ENCODE data around the gene TANGO6.
"Not testable (repeated sequence)": the region's sequence is repeated elsewhere in the genome, so short reads cannot be mapped to it uniquely, and the experiment has no call there.

The TANGO6 gene

DNA sequence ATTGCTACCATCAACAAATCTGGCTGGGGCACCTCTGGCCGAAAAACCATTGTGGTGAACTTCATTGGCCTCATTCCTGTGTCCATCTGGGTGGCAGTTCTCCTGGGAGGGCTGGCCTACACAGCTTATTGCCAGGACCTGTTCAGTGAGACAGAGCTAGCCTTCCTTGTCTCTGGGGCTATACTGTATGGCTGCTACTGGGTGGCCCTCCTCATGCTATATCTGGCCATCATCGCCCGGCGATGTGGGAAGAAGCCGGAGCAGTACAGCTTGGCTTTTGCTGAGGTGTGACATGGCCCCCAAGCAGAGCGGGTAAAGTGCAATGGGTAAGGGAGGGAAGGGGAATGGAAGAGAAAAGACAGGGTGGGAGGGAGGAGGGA is 271.6 kb downstream of the TANGO6 start:
- DNase-seq (ENCODE audit: low read depth, low spot score): no peak

DNA sequence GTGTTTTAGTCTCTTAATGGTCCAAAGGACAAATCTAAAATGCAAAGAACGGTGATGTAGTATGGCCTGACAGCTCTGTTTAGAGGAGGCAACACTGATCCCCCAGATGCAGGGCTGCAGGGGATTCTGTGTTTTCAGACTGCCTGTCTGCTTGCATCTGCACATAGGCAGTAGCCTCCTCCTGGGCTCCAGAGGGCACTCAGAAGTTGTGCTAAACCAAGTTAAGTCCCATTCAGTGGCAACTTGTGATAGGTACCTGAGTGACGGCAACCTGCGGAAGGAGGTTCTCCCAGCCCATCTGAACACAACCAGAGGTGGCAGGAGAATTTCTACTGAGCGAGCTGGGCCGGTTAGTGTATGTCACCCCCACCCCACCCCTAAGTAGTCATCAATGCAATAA is 272.0 kb downstream of the TANGO6 start:
- DNase-seq (ENCODE audit: low read depth, low spot score): no peak

DNA sequence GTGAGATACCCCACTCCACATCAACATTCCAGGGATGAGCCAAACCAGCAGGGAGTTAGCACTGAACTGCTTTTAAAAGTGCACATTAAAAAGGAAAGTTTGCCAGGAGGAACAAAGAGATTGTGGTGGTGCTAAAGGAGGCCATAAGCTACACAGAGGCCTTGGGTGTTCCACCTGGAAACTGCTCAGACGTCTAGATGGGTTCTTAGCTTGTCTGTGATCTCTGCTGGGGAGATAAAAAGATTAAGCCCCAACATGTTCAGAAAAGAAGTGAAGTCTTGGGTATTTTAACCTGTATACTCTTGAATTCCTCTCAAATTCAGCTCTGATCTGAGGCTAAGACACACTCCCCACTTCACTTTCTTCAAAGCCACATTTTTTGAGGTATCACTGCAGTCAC is 272.5 kb downstream of the TANGO6 start:
- DNase-seq (ENCODE audit: low read depth, low spot score): no peak

DNA sequence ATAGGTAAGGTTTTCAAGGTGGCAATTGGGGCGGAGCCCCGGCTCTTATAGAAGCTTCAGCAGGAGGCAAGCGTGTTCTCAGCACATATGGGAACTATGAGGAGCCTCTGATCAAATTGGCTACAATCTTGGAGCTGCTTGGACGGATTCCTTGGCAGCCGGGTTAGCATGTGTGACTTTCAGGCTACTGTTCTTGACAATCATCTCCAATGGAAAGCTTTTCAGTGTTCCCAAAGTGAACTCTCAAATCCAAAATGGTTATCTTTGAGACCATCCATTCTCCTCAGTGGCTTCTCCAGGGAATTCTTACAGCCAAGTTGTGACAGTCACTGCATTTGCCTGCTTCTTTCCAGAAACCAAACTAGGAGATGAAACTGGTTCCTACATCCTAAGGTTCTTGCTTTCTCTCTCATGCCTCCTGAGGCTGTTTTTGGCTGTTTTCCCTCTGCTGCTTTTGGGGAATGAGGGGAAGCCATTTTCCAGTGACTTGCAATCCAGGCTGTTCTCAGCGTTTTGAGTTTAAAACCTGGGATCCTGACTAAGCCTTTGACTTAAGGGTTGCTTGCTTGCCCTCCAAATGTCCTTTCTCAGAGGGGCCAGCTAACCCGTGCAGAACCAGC is 273.0 kb downstream of the TANGO6 start:
- DNase-seq (ENCODE audit: low read depth, low spot score): no peak

DNA sequence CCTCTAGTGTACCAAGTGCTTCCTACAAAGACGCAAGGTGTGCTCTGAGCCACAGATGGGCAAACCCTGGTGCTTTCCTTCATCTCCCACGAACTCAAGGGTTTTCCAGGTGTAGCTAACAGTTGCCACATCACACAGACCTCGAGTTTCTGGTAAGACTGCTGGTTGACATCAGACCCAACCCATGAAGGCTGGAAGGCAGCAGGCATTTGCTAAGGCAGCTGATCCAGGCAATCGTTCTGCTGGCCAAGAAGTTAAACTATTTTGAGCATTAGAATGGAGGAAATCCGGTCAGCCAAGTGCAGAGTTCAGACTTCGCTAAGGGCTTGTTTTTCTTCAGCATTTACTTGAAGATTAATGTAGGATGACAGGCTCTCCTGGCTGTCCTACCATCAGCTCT is 273.6 kb downstream of the TANGO6 start:
- no peak for DNase-seq (ENCODE audit: low read depth, low spot score)

DNA sequence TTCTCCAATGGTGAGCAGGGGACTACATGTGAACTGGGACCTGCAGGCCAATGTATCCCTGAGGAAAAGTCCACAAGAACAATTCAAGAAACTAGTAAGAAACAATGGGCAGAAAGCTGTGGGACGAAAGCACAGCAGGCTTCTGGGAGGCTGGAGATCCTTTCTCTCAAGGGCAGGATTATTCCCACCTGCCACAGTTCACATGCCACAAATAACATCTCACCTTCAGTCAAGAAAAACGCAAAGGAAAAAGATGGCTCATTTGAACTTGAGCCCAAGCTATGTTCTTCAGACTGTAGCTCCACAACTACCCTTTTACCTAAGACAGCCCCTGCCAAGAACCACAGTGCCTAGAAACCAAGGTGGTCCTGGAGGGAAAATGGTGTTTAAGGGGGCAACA is 275.1 kb downstream of the TANGO6 start:
- no peak for DNase-seq (ENCODE audit: low read depth, low spot score)

DNA sequence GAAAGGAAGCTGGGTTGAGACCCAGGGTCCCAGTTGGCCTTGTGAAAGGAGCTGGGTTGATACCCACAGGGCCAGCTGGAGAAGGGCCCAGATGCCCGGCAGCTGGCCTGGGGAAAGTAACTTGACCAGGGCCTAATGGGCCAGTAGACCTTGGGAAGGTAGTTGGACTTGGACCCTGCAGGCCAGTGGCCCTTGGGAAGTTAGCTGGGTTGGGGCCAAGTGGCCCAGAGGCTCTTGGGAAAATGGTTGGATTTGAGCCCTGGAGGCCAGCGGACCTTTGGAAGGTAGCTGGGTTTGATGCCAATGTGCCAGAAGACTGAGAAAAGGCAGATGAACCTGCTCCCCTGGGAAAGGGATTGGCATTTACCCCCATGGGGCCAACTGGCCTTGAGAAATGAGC is 275.7 kb downstream of the TANGO6 start:
- no peak for DNase-seq (ENCODE audit: low read depth, low spot score)

DNA sequence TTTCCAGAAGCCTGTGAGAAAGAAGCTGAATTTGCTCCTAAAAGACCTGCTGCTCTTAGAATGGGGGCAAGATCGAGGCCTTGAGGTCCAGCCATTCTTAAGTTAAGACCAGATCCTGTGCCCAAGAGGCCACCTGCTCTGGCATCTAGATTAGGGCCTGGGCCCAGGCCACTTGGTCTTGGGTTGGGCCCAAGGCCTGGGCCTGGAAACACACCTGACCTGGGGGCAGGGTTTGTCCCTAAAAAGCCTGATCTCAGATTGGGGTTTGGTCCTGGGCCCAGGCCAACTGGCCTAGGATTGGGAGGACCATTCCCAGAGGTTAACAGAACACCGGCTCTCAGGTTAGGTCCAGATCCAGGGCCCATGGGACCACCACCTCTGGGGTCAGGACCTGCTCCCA is 276.2 kb downstream of the TANGO6 start:
- DNase-seq (ENCODE audit: low read depth, low spot score): no peak

DNA sequence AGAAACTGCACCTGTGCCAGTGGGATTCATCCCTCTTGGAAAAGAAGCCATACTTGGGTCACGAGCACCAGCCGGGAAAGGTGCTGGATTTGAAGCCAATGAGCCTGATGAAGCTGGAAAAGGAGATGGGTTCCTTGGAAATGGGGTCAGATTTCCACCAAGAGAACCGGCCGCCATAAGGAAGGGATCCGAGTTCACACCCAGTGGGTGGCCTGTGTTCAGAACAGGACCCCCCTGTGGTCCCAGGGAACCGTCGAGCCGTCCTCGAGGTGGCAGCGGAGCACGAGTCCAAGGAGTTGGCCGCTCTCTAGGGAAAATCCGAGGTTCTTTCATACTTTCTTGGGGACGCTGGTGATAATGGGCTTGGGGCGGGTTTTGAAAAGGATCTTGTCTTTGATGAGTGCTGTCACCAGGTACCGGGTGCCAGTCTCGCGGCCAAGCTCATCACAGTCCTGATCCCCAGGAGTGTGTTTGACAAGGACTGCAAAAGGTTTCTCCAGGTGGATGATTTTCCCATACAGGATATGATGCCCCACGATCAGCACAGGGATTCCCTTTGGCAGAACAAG is 276.8 kb downstream of the TANGO6 start:
- DNase-seq (ENCODE audit: low read depth, low spot score): no peak

DNA sequence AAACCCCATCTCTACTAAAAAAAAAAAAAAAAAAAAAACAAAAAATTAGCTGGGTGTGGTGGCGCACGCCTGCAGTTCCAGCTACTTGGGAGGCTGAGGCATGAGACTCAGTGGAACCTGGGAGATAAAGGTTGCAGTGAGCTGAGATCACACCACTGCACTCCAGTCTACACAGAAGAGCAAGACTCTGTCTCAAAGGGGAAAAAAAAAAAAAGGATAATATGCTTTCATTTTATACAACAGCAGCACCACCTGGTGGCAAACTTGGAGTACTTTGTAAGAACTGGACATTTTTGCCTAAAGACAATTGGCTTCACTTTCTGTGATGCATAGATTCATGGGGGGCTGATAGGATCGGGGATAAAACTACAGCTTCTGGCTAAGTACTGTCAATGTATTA is 280.6 kb downstream of the TANGO6 start:
- peak; percentile 34 for DNase-seq (ENCODE audit: low read depth, low spot score)

DNA sequence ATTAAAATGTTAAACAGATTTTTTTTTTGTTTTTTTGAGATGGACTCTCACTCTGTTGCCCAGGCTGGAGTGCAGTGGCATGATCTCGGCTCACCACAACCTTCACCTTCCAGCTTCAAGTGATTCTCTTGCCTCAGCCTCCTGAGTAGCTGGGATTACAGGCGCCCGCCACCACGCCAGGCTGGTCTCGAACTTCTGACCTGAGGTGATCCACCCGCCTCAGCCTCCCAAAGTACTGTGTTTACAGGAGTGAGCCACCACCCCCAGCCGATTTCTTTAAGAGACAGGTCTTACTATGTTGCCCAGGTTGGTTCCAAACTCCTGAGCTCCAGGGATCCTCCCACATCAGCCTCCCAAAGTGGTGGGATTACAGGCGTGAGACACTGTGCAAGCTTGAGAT is 281.1 kb downstream of the TANGO6 start:
- not testable (repeated sequence) for DNase-seq (ENCODE audit: low read depth, low spot score)

DNA sequence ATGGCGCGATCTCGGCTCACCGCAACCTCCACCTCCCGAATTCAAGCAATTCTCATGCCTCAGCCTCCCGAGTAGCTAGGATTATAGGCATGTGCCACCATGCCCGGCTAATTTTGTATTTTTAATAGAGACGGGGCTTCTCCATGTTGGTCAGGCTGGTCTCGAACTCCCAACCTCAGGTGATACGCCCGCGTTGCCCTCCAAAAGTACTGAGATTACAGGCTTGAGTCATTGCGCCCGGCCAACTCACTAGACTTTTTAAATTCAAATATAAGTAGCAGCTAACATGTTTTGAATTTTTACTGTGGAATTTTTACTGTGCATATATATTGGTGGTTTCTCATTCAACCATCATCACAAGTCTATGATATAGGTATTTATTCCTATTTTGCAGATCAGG is 281.6 kb downstream of the TANGO6 start:
- DNase-seq (ENCODE audit: low read depth, low spot score): not testable (repeated sequence)

DNA sequence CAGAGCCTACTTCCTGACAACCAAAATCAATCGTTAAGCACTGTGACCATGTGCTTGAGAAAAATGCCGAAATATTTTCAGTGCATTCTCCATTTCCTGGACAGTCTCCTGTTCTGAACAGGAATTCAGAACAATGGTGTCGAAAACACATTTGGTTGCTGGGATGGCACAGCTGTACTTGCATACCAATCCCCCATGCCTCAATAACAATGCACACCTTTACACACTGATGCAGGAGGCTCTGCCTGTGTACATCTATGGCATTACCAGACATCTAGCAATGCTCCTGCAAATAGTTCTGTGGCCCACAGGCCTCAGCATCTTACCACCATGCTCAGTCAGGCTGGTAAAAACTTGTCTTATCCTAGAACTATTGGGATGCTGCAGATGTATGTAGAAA is 282.9 kb downstream of the TANGO6 start:
- no peak for DNase-seq (ENCODE audit: low read depth, low spot score)

DNA sequence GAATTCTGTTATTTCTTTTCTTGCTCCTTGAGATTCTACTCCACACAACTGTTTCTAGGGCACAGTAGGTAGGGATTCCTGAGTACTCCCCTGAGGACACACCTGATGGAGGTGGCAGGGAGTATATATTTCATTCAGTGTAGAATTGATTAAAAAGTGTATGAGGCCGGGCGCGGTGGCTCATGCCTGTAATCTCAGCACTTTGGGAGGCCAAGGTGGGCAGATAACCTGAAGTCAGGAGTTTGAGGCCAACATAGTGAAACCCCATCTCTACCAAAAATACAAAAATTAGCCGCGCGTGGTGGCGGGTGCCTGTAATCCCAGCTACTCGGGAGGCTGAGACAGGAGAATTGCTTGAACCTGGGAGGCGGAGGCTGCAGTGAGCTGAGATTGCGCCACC is 283.5 kb downstream of the TANGO6 start:
- not testable (repeated sequence) for DNase-seq (ENCODE audit: low read depth, low spot score)

DNA sequence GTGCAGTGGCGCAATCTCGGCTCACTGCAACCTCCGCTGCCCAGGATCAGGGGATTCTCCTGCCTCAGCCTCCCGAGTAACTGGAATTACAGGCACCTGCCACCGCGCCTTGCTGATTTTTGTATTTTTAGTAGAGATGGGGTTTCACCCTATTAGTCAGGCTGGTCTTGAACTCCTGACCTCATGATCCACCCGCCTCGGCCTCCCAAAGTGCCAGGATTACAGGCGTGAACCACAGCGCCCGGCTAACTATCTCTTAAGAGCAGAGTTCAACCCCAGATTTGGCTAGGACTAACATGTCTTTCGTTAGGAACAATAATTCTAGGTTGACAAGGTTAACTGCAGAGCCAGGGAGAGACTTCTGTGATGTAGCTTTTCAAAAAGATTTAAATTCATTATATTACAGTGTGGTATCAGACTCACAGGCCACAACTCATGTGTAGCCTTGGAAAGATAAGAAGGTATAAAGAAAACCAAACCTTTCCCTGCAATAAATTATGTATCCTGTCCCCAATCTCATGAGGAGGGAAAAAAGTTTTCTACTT is 284.7 kb downstream of the TANGO6 start:
- DNase-seq (ENCODE audit: low read depth, low spot score): no peak

DNA sequence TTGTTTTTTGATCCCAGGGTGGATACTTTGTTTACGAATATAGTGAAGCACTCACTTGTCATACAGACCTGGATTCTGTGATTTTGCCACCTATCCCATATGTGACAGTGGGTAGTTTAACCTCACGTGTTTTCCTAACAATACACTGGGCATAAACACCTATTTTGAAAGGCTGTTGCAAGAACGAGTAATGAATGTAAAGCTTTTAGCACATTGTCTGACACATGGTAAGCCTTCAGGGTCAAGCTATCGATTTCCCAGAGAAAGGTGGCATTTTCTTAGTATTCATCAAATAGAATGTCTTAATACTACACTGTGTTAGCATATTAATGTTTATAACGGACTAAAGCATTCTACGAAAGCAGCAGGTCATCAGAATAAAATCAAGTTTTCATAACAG is 287.1 kb downstream of the TANGO6 start:
- no peak for DNase-seq (ENCODE audit: low read depth, low spot score)

DNA sequence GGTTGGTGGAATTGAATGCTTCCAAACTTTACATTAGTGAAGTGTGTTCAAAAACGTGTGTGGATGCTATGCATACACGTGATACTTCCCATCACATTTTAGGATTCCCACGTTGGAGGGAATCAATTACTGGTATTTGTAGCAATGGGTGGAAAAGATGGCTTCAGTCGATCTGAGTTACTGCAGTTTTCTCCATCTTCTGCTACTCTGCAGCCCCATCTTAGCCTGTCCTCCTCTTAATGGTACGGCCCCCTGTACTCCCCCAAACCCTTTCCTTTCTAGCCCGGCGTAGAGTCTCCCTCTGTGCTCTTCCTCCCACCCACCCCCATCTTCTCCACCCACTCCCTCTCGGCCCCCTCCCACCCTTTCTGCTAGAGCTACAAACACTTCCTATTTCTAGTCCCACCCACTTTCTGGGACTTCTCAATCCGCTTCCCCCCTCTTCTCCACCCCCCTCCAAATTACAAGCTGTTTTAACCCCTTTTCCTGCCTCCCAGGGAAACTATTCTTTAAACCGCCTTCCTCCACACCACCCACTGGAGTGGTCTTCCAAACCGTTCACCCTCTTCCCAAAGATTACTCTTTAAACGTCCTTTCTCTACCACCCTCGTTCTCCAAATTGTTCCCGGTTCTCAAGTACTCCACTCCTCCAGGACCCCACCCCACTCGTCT is 288.0 kb downstream of the TANGO6 start:
- DNase-seq (ENCODE audit: low read depth, low spot score): no peak

DNA sequence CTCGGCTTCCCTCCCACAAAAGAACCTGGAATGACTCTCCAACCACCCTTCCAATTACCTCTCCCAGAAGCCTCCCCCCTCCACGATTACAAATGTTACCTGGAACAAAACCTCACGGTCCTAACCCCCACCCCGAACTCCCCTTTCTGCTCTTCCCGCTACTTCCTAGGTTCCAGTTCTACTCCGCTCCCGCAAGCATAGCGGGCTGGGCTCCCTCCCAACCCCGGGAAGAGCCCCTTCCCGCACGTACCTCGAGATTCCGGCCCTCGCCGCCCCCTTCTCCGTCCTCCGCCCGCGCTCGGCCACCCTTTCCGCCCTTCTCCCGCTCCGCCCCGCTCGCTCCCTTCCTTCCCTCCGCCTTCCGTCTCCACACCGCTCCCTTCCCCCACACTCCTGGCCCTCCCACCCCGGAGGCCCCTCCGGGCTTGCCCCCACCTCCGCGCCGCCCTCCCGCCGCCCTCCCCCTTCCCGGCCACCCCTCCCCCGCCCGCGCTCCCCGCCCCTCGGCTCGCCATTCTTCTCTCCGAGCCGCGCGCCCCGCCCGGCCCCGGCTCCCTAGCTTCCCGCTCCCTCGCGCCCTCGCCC is 288.6 kb downstream of the TANGO6 start:
- peak; percentile 76 for DNase-seq (ENCODE audit: low read depth, low spot score)

DNA sequence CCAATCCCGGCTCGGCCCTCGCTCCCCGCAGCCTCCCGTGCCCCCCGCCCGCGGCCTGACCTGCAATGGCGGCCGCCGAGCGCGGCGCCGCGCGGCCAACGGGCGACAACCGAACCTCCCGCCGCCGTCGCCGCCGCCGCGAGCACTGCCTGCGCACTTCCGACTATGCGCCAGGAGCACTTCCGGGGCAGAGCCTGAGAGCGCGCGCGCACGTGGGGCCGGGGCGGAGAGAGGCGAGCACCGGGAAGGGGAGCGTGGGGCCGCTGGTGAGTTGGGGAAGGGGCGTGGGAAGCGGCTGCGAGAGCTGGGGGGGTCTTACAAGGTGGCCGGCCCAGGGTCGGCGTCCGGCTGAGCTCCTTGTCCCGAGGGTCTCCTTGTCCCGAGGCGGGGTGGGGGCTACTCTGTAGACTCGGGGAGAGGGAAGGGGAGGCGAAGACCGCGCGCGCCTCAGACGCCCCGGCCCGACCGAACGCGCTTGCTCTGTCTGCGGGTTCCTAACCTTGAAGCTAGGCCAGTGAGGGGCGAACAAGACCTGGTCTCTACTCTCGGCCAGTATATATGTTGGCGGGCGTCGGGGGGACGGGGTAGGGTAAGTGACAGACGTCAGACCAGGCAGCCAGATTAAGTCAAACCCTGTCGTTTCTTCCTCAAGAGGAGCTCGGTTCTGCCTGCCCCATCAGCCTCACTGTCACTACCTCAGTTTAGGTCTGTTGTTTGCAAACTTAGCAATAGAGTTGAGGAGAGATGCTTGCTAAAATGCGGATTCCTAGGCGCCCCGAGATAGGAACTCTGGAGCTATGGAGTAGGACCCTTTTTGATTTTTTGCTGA is 289.3 kb downstream of the TANGO6 start, which contains the start of the genes CHTF8 and UTP4:
CHTF8 (minus strand) TSS at position 165 of the 829 bp plus-strand sequence. CDS start 11,130 bp downstream, outside the sequence.
UTP4 (plus strand) TSS at position 226 of the 829 bp plus-strand sequence. CDS start 811 bp downstream, outside the sequence.
- DNase-seq (ENCODE audit: low read depth, low spot score): peak; percentile 73

DNA sequence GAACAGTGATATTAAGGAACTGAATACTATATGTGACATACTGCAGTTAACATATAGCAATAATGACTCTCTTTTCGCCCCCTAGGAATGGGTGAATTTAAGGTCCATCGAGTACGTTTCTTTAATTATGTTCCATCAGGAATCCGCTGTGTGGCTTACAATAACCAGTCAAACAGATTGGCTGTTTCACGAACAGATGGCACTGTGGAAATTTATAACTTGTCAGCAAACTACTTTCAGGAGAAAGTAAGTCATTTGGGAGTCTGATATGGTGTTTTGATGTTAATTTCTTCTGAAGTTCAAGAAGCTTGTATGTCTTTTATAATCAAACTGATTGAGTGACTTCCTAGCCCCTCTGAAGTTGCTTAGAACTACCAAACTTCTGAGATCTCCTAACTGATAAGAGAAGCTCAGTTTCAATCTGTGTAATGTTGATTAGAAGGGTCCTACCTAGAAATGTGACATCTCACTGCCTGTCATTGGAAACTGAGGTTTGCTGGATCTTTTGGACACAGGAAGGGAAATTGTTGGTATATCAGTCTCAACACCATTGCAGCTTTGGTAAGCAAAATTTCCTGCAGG is 290.1 kb downstream of the TANGO6 start:
- no peak for DNase-seq (ENCODE audit: low read depth, low spot score)

All from ELF-1 (cell line).